Measurements from ENCODE around the gene SMIM3. TPM values are rescaled to one million over a fixed set of nuclear protein-coding genes. Genes with fewer than 3 reads are reported as not detected.

Gene SMIM3
- total RNA-seq: 44.7 and 79.4 TPM in 2 replicates

GRCh38 chr5:150778517-150779396, at the start of gene SMIM3:
SMIM3 (plus strand) TSS chr5:150778757; CDS start chr5:150795441, 16,684 bp downstream.

GRCh38 chr5:150758531-150759333, 19.8 kb upstream of the SMIM3 start, which contains the start of gene DCTN4:
DCTN4 (minus strand) TSS chr5:150759017; CDS start chr5:150758993, 24 bp downstream.

GRCh38 chr5:150846308-150846653, 67.7 kb downstream of the SMIM3 start, which contains the start of gene IRGM:
IRGM (plus strand) TSS chr5:150846521; CDS start chr5:150848124, 1,603 bp downstream.

Other genes with a start within 250 kb of the SMIM3 start
- gene SYNPO, start 138.1 kb upstream of the SMIM3 start, total RNA-seq: 0.50 and 0.89 TPM in 2 replicates
- gene MYOZ3, start 117.5 kb upstream of the SMIM3 start, total RNA-seq: 0.22 TPM in 1 of 2 replicates, not detected in the other
- gene RBM22, start 77.7 kb upstream of the SMIM3 start, total RNA-seq: 19.0 and 24.9 TPM in 2 replicates
- 53.5 and 54.5 TPM in 2 replicates for gene DCTN4, start 19.7 kb upstream of the SMIM3 start, total RNA-seq
- gene IRGM, start 67.8 kb downstream of the SMIM3 start, total RNA-seq: 0.12 and 0.22 TPM in 2 replicates
- 8.4 and 9.0 TPM in 2 replicates for gene ZNF300, start 126.2 kb downstream of the SMIM3 start, total RNA-seq
- 1.7 and 2.4 TPM in 2 replicates for gene GPX3, start 241.8 kb downstream of the SMIM3 start, total RNA-seq